ENCODE measurements around the gene BHLHE40. TPM values are rescaled to one million over a fixed set of nuclear protein-coding genes. Genes with fewer than 3 reads are reported as not detected.

BHLHE40 gene
- total and polyA plus RNA-seq, 2 of the 8 experiments (the other 6 are each of a cell fraction or from before 2014, with no cell fraction given), result 1.5 to 2.2 TPM

DNA sequence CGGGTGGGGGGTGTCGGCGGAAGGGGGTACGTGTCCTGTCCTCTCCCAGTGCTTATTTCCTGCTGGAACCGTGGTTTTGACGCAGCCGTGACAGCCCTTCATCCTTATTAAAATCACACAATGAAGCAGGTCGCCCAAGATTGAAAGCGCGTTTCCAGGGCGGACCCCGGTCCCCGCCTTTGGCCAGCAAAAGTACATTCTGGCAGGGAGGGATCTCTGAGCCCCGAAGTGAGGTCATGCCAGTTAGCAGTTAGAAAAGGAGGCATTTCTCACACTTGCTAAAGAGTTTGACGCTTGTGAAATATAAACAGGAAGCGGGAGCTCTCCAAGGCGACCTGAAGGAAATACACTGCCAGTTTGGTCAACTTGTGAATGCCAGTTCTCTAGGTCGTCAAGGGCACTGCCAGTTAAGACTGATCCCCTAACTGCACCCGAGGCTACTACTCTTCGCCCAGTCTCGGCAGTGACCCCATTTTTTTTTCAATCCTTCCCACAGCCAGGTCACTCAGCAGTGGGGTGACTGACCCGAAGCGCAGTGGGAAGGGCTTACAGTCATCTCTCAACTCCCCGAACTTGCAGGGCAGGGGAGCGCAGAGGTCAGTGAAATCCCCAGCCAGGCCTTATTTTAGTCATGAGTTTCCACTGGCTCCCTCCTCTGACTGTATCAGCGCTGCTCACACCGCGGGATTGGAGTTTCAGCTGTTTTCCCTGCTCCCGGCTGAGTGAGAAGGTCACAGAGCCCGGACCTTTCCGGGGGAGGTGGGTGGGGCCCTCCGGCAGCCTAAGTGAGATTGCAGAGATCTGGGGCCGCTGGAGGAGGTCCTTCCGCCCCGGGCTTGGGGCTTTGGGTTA is 2.0 kb upstream of the BHLHE40 start (continued):
- TF ChIP-seq, protein P1, sequence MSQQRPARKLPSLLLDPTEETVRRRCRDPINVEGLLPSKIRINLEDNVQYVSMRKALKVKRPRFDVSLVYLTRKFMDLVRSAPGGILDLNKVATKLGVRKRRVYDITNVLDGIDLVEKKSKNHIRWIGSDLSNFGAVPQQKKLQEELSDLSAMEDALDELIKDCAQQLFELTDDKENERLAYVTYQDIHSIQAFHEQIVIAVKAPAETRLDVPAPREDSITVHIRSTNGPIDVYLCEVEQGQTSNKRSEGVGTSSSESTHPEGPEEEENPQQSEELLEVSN (IDR thresholded peaks at IDR 0.05), result peak; percentile 85
- TF ChIP-seq YY1 (IDR thresholded peaks at IDR 0.05; ENCODE audit: low read depth, low read length) (no peak), HDAC6 (IDR thresholded peaks at IDR 0.05; ENCODE audit: low read depth, low read length) (no peak), SUZ12 (IDR thresholded peaks at IDR 0.05; ENCODE audit: low read length) (peak; percentile 54; the same call in 1 of the 2 replicates), SIRT6 (IDR thresholded peaks at IDR 0.05; ENCODE audit: low read length) (no peak), EZH2 (IDR thresholded peaks at IDR 0.05; ENCODE audit: low read depth, low read length, severe bottlenecking) (peak; percentile 58), SP2 (IDR thresholded peaks at IDR 0.05; ENCODE audit: low read length) (no peak), RAD21 (IDR thresholded peaks at IDR 0.05 in 1 of 2, conservative IDR thresholded peaks at IDR 0.05 in 1 of 2; ENCODE audit: low read depth in 2 of 2, low read length in 2 of 2) (0 out of 4 replicates have a peak, but pooled peaks of 1 of the 2 experiments have one; percentile 7), RBBP5 (IDR thresholded peaks at IDR 0.05; ENCODE audit: borderline replicate concordance, low read depth, low read length) (no peak), TBP (IDR thresholded peaks at IDR 0.05; ENCODE audit: low read depth, low read length) (no peak), CBX8 (IDR thresholded peaks at IDR 0.05; ENCODE audit: borderline replicate concordance, low read depth, low read length) (no peak)
- TF ChIP-seq, protein P2, sequence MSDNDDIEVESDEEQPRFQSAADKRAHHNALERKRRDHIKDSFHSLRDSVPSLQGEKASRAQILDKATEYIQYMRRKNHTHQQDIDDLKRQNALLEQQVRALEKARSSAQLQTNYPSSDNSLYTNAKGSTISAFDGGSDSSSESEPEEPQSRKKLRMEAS (IDR thresholded peaks at IDR 0.05), result 0 out of 2 replicates have a peak, but pooled peaks have one; percentile 19
- TF ChIP-seq, protein P3, sequence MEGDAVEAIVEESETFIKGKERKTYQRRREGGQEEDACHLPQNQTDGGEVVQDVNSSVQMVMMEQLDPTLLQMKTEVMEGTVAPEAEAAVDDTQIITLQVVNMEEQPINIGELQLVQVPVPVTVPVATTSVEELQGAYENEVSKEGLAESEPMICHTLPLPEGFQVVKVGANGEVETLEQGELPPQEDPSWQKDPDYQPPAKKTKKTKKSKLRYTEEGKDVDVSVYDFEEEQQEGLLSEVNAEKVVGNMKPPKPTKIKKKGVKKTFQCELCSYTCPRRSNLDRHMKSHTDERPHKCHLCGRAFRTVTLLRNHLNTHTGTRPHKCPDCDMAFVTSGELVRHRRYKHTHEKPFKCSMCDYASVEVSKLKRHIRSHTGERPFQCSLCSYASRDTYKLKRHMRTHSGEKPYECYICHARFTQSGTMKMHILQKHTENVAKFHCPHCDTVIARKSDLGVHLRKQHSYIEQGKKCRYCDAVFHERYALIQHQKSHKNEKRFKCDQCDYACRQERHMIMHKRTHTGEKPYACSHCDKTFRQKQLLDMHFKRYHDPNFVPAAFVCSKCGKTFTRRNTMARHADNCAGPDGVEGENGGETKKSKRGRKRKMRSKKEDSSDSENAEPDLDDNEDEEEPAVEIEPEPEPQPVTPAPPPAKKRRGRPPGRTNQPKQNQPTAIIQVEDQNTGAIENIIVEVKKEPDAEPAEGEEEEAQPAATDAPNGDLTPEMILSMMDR (IDR thresholded peaks at IDR 0.05; ENCODE audit: control extremely low read depth in 1 of 3, insufficient read depth in 1 of 3, low read depth in 1 of 3, low read length in 3 of 3), result no peak
- TF ChIP-seq, protein P4, sequence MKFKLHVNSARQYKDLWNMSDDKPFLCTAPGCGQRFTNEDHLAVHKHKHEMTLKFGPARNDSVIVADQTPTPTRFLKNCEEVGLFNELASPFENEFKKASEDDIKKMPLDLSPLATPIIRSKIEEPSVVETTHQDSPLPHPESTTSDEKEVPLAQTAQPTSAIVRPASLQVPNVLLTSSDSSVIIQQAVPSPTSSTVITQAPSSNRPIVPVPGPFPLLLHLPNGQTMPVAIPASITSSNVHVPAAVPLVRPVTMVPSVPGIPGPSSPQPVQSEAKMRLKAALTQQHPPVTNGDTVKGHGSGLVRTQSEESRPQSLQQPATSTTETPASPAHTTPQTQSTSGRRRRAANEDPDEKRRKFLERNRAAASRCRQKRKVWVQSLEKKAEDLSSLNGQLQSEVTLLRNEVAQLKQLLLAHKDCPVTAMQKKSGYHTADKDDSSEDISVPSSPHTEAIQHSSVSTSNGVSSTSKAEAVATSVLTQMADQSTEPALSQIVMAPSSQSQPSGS (IDR thresholded peaks at IDR 0.05; ENCODE audit: low read length), result no peak
